HG02610 (cell line): ENCODE measurements around the gene CEP350.

ENCODE experiments used
- ATAC-seq: cut with Tn5 transposase; IDR thresholded peaks from one replicate; pipeline ENCODE4 v1.9.1; 2021; ENCODE audit warnings: mild to moderate bottlenecking, moderate library complexity; ENCODE audit not compliant: unreplicated experiment

CEP350 gene

GRCh38 chr1:180154325-180155181 lies 199.9 kb downstream of the CEP350 start, which contains the start of gene QSOX1:
Gene QSOX1, plus strand, starts transcription at chr1:180154869. Its CDS starts 39 bp downstream, at chr1:180154908.
- peak; percentile 92 for ATAC-seq

- ATAC-seq = no peak
These were observed 200.6 kb downstream of the CEP350 start for GRCh38 chr1:180155182-180155682.

GRCh38 chr1:180156201-180156600 lies 201.6 kb downstream of the CEP350 start:
- ATAC-seq = no peak

GRCh38 chr1:180156631-180157091 lies 202.1 kb downstream of the CEP350 start:
- no peak for ATAC-seq

- no peak for ATAC-seq
These were observed 202.5 kb downstream of the CEP350 start for GRCh38 chr1:180157108-180157507.

- ATAC-seq = no peak
These were observed 203.0 kb downstream of the CEP350 start for GRCh38 chr1:180157576-180158057.

- no peak for ATAC-seq
These were observed 203.8 kb downstream of the CEP350 start for GRCh38 chr1:180158149-180159147.

- no peak for ATAC-seq
These were observed 205.7 kb downstream of the CEP350 start for GRCh38 chr1:180160357-180160756.

GRCh38 chr1:180163041-180163440 lies 208.4 kb downstream of the CEP350 start:
- ATAC-seq = no peak
